GM12878 (cell line): ENCODE measurements around the gene AFAP1. TPM values are rescaled to one million over a fixed set of nuclear protein-coding genes. Genes with fewer than 3 reads are reported as not detected.

Source experiments
- ATAC-seq: fragments of 200-7000 bp; cut with Tn5 transposase; 3 replicates; pipeline ENCODE4 v1.9.1; 2020; ENCODE audit warnings: mild to moderate bottlenecking, moderate library complexity
- BruUV-seq: library from RNA; stranded (reverse); fragments of 400-500 nt; replicated peaks from 2 replicates; lab custom pipeline; 2021; lab: Mats Ljungman, UMichigan
- CTCF ChIA-PET: fragments of 300-600 bp; sonication (Branson Sonifier 250); formaldehyde crosslinking; extraction: SDS; loops from one replicate; lab custom pipeline; 2021; ENCODE audit warnings: inconsistent platforms; lab: Yijun Ruan, JAX
- POLR2A ChIA-PET: fragments of 350-600 bp; formaldehyde crosslinking; extraction: SDS; loops from one replicate; lab custom pipeline; 2021; ENCODE audit warnings: inconsistent platforms; lab: Charles Lee
- RAD21 ChIA-PET: fragments of 300-600 bp; sonication (Branson Sonifier 250); formaldehyde crosslinking; loops from one replicate; lab custom pipeline; 2023; ENCODE audit warnings: antibody characterized with exemption; ENCODE audit not compliant: unreplicated experiment; lab: Charles Lee
- SMC1A ChIA-PET: fragments of 300-600 bp; sonication (Branson Sonifier 250); formaldehyde crosslinking; loops from one replicate; lab custom pipeline; 2023; ENCODE audit not compliant: unreplicated experiment, uncharacterized antibody; lab: Charles Lee
- DNase-seq: peaks from one replicate; pipeline ENCODE4 v3.0.0-alpha.2; 2011; ENCODE audit warnings: low read depth, low spot score
- FAIRE-seq: peaks from 3 replicates; lab custom pipeline; 2011; peaks lifted over from hg19 to GRCh38; lab: Jason Lieb, UNC
- H2AFZ ChIP-seq: 2 replicates; pipeline ENCODE4 v1.6.0; 2011; ENCODE audit warnings: low read depth, low read length, control low read depth; ENCODE audit not compliant: control insufficient read depth
- H3K27ac ChIP-seq: 2 replicates; pipeline ENCODE4 v1.5.1; 2011; ENCODE audit warnings: control low read depth; ENCODE audit not compliant: control insufficient read depth, insufficient read depth
- H3K27me3 ChIP-seq, 2 experiments: replicated peaks in 1 of 2; 2 replicates each; pipeline versions ENCODE4 v1.6.0 to v1.6.1; 2011; ENCODE audit warnings: low read length in 1 of 2; ENCODE audit not compliant: control insufficient read depth in 2 of 2, insufficient read depth in 2 of 2
- H3K36me3 ChIP-seq, 2 experiments: 2 replicates each; pipeline ENCODE4 v1.5.1; 2011; ENCODE audit warnings: low read length in 1 of 2; ENCODE audit not compliant: control insufficient read depth in 2 of 2, insufficient read depth in 2 of 2
- H3K4me1 ChIP-seq: 2 replicates; pipeline ENCODE4 v1.6.1; 2011; ENCODE audit warnings: mild to moderate bottlenecking, low read length, moderate library complexity, mixed read lengths; ENCODE audit not compliant: control insufficient read depth, insufficient read depth
- H3K4me2 ChIP-seq: 2 replicates; pipeline ENCODE4 v1.6.0; 2011; ENCODE audit warnings: control low read depth; ENCODE audit not compliant: control insufficient read depth, insufficient read depth
- H3K4me3 ChIP-seq: fragments of 200-600 bp; sonication (generic); 2 replicates; pipeline ENCODE4 v1.5.1; 2016
- H3K79me2 ChIP-seq: 2 replicates; pipeline ENCODE4 v1.6.0; 2011; ENCODE audit warnings: low read length; ENCODE audit not compliant: control insufficient read depth, insufficient read depth
- H3K9ac ChIP-seq: 2 replicates; pipeline ENCODE4 v1.8.0; 2011; ENCODE audit warnings: low read length, control low read depth, mixed read lengths; ENCODE audit not compliant: control insufficient read depth, insufficient read depth
- H3K9me3 ChIP-seq: replicated peaks from 3 replicates; pipeline ENCODE4 v1.5.1; 2011; ENCODE audit warnings: mild to moderate bottlenecking, low read length; ENCODE audit not compliant: control insufficient read depth, insufficient read depth
- H4K20me1 ChIP-seq: 2 replicates; pipeline ENCODE4 v1.6.0; 2011; ENCODE audit not compliant: control insufficient read depth, insufficient read depth
- BCL11A ChIP-seq: IDR thresholded peaks from 2 replicates; pipeline ENCODE4 v1.6.1; 2011; ENCODE audit warnings: low read depth, low read length
- CHD2 ChIP-seq: IDR thresholded peaks from 2 replicates; pipeline ENCODE4 v1.6.1; 2011; ENCODE audit warnings: low read depth, low read length, improper control_type of control experiment, borderline replicate concordance
- CTCF ChIP-seq, 3 experiments: IDR thresholded peaks in 2 of 3; conservative IDR thresholded peaks in 1 of 3; 2 replicates each; pipeline ENCODE4 v1.5.1; 2011; ENCODE audit warnings: low read depth in 3 of 3, low read length in 3 of 3, mild to moderate bottlenecking in 3 of 3, control low read depth in 2 of 3, moderate library complexity in 2 of 3, inconsistent platforms in 1 of 3, mixed read lengths in 1 of 3; ENCODE audit not compliant: control insufficient read depth in 2 of 3, insufficient read depth in 1 of 3; ENCODE audit errors: extremely low read depth in 1 of 3
- ESRRA ChIP-seq: IDR thresholded peaks from 2 replicates; pipeline ENCODE4 v1.6.1; 2012; ENCODE audit warnings: mild to moderate bottlenecking, low read length, improper control_type of control experiment
- IKZF1 ChIP-seq: fragments of 450-650 bp; conservative IDR thresholded peaks from 2 replicates; pipeline ENCODE4 v1.6.1; 2017; ENCODE audit warnings: antibody characterized with exemption, mild to moderate bottlenecking
- RAD21 ChIP-seq: IDR thresholded peaks from 2 replicates; pipeline ENCODE4 v1.6.1; 2011; ENCODE audit warnings: mild to moderate bottlenecking, low read depth, low read length, moderate library complexity; ENCODE audit not compliant: insufficient read depth
- SMARCA5 ChIP-seq: fragments of 450-650 bp; IDR thresholded peaks from 2 replicates; pipeline ENCODE4 v1.6.1; 2017; ENCODE audit warnings: mild to moderate bottlenecking
- SMC3 ChIP-seq: IDR thresholded peaks from 2 replicates; pipeline ENCODE4 v1.6.1; 2011; ENCODE audit warnings: low read length, improper control_type of control experiment, borderline replicate concordance
- WGBS: methylation state at CpG from one replicate; pipeline ENCODE4 v1.1.6; 2016; ENCODE audit warnings: low lambda C conversion rate; ENCODE audit not compliant: insufficient replicate concordance, insufficient coverage; ENCODE audit errors: missing lambda C conversion rate; 5-methylcytosine and 5-hydroxymethylcytosine counted together
- in situ Hi-C: fragments of 300-500 bp; cut with MboI; formaldehyde crosslinking; loops from 9 replicates; pipeline ENCODE4 v1.14.3; 2018; ENCODE audit warnings: mixed read lengths
- intact Hi-C: fragments of 100-400 bp; cut with micrococcal nuclease; formaldehyde crosslinking; loops from one replicate; pipeline ENCODE4 v1.14.2; 2022; ENCODE audit not compliant: unreplicated experiment
- polyA plus RNA-seq, 11 experiments: library from polyadenylated mRNA; depleted of rRNA in 4 of 11; unstranded in 6 of 11; stranded (reverse) in 5 of 11; fragments of >200 nt; fragmentation: Nextera tagmentation in 4 of 11; fragmentation: Illumina TruSeq in 1 of 11; extraction: Ambion mirVana in 4 of 11; extraction: Trizol in 1 of 11; gene quantifications; 1 replicate in 1 of 11; 2 replicates in 10 of 11; pipeline versions ENCODE4 v1.2.1 to v1.2.3, GENCODE V29; 2011 to 2016; ENCODE audit warnings: inconsistent platforms in 2 of 11, missing spikeins in 2 of 11, low read depth in 1 of 11
- total RNA-seq, 4 experiments: library from RNA; depleted of rRNA in 3 of 4; stranded (reverse); fragments of >200 nt in 3 of 4; fragmentation: Illumina TruSeq in 1 of 4; extraction: Trizol in 1 of 4; gene quantifications; 2 replicates each; pipeline versions ENCODE4 v1.2.1 to v1.2.3, GENCODE V29; 2013 to 2021

AFAP1 gene
- total and polyA plus RNA-seq, 10 of the 15 experiments (the other 5 are each of a cell fraction or from before 2014, with no cell fraction given), result 0.02 to 0.23 (median 0.09) TPM; not detected in 1

- no peak for TF ChIP-seq ESRRA
- no peak for TF ChIP-seq BCL11A
- no peak for TF ChIP-seq CHD2
- no peak for TF ChIP-seq IKZF1
- TF ChIP-seq, all 136 proteins: peak for 0
Observed at GRCh38 chr4:7844594-7844991, 95.1 kb downstream of the AFAP1 start (continued).

- no TSS peak for BruUV-seq
- no peak for FAIRE-seq
- ChIA-PET POLR2A (no interaction called here), CTCF (no interaction called here)
- Histone ChIP-seq H2AFZ (no peak overlapping the region), H3K27me3 (peaks cover 2 to 4% of the 10 kb centered on the region in 2 experiments; a peak in 2 of 4 replicates), H4K20me1 (no peaks in the 10 kb centered on the region), H3K9ac (no peak overlapping the region), H3K79me2 (no peaks in the 10 kb centered on the region)
- ATAC-seq, result peak; percentile 71
- intact Hi-C loops, result no loop called here
- DNase-seq, result no peak
- 20% methylated on average over 11 of the region's 11 CpGs for WGBS
- peak; percentile 55 for TF ChIP-seq RAD21
- TF ChIP-seq CTCF (IDR thresholded peaks at IDR 0.05 in 2 of 3, conservative IDR thresholded peaks at IDR 0.05 in 1 of 3; ENCODE audit: control insufficient read depth in 2 of 3, extremely low read depth in 1 of 3, insufficient read depth in 1 of 3, low read depth in 3 of 3, low read length in 3 of 3), result peak; percentile 27 to 61 (median 53)
- peak; percentile 23; the same call in 1 of the 2 replicates for TF ChIP-seq SMC3
- TF ChIP-seq SMARCA5, result no peak
- TF ChIP-seq, all 136 proteins: peak for 3
- Histone ChIP-seq H3K36me3 (no peaks in the 10 kb centered on the region), H3K4me2 (no peak overlapping the region), H3K4me3 (no peak overlapping the region), H3K27ac (no peak overlapping the region), H3K9me3 (no peaks in the 10 kb centered on the region), H3K4me1 (no peaks in the 10 kb centered on the region)
- ChIA-PET RAD21 (interaction anchor here (0.9 kb wide), 1 partner anchor 42 kb away, joined by 3 read pairs; no protein-coding TSS in a partner anchor), SMC1A (no interaction called here)
- in situ Hi-C loops, result no loop called here
Observed at GRCh38 chr4:7843831-7844593, 95.6 kb downstream of the AFAP1 start.
